ENCODE data around the gene GRIN3B.

DNA sequence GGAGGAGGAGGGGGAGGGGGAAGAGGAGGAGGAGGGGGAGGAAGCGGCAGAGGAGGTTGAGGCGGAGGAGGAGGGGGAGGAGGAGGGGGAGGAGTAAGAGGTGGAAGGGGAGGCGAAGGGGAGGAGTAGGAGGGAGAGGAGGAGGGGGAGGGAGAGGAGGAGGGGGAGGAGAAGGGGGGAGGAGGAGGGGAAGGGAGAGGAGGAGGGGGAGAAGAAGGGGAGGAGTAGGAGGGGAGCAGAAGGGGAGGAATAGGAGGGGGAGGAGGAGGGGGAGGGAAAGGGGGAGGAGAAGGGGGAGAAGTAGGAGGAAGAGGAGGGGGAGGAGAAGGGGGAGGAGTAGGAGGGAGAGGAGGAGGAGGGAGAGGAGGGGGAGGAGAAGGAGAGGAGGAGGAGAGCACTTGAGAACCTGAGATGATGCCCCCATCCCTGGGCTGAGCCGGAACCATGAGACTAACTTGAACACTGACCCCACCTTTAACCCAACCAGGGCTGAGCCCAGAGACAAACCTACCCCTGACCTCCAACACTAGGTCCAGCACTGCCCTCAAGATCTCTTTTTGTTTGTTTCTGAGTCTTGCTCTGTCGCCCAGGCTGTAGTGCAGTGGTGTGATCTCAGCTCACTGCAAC is 52.2 kb downstream of the GRIN3B start:
- TF ChIP-seq POLR2A (IDR thresholded peaks at IDR 0.05), result no peak
- no peak for TF ChIP-seq POLR2AphosphoS5 (IDR thresholded peaks at IDR 0.05)
- TF ChIP-seq CTCF (IDR thresholded peaks at IDR 0.05), result no peak
- no peak for TF ChIP-seq EP300 (IDR thresholded peaks at IDR 0.05)
